ENCODE data around the gene PTGFRN. TPM values are rescaled to one million over a fixed set of nuclear protein-coding genes. Genes with fewer than 3 reads are reported as not detected.

PTGFRN gene
- total and polyA plus RNA-seq, 9 of the 15 experiments (the other 6 are each of a cell fraction or from before 2014, with no cell fraction given) = 17.3 to 33.1 (median 25.7) TPM

DNA sequence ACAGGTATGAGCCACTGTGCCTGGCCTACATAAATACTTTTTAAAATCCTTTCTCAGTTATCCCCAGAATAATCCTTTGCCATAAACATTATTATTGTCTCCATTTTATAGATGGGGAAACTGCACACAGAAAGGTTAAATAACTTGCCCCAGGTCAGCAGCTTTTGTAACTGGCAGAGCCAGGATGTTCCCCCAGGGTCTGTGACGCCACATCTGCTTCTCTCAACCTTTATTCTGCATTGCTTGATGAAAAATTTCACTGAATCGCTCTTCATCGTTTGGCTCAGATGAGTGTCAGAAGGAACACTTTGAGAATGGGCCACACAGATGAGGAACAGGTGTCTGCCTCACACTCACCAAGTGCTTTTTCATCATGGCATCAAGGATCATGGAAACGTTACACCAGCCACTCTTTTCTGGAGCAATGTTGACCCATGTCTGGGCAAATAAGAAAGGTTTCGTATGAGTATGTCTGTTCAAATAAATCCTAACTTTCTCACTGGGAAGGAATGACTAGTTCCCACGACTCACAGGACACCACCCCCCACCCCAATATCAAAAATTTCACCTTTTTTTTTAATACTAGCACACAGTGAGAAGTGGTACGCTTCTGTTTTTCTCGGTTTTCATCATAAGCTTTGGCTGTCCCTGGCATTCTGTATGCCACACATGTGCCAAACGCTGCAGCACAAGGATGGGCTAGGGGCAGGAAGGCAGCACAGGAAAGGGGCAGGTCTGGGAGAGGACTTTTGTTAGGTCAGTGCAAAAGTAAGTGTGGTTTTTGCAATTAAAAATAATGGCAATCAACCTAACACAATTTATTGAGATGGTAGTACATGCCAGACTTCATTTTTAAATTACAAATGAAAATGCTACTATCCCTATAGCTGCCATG is 9.0 kb upstream of the PTGFRN start (continued):
- TF ChIP-seq, protein P1, sequence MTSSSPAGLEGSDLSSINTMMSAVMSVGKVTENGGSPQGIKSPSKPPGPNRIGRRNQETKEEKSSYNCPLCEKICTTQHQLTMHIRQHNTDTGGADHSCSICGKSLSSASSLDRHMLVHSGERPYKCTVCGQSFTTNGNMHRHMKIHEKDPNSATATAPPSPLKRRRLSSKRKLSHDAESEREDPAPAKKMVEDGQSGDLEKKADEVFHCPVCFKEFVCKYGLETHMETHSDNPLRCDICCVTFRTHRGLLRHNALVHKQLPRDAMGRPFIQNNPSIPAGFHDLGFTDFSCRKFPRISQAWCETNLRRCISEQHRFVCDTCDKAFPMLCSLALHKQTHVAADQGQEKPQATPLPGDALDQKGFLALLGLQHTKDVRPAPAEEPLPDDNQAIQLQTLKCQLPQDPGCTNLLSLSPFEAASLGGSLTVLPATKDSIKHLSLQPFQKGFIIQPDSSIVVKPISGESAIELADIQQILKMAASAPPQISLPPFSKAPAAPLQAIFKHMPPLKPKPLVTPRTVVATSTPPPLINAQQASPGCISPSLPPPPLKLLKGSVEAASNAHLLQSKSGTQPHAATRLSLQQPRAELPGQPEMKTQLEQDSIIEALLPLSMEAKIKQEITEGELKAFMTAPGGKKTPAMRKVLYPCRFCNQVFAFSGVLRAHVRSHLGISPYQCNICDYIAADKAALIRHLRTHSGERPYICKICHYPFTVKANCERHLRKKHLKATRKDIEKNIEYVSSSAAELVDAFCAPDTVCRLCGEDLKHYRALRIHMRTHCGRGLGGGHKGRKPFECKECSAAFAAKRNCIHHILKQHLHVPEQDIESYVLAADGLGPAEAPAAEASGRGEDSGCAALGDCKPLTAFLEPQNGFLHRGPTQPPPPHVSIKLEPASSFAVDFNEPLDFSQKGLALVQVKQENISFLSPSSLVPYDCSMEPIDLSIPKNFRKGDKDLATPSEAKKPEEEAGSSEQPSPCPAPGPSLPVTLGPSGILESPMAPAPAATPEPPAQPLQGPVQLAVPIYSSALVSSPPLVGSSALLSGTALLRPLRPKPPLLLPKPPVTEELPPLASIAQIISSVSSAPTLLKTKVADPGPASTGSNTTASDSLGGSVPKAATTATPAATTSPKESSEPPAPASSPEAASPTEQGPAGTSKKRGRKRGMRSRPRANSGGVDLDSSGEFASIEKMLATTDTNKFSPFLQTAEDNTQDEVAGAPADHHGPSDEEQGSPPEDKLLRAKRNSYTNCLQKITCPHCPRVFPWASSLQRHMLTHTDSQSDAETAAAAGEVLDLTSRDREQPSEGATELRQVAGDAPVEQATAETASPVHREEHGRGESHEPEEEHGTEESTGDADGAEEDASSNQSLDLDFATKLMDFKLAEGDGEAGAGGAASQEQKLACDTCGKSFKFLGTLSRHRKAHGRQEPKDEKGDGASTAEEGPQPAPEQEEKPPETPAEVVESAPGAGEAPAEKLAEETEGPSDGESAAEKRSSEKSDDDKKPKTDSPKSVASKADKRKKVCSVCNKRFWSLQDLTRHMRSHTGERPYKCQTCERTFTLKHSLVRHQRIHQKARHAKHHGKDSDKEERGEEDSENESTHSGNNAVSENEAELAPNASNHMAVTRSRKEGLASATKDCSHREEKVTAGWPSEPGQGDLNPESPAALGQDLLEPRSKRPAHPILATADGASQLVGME (CRISPR knock-in tag; IDR thresholded peaks at IDR 0.05) = no peak
- TF ChIP-seq BCOR (IDR thresholded peaks at IDR 0.05) = no peak

DNA sequence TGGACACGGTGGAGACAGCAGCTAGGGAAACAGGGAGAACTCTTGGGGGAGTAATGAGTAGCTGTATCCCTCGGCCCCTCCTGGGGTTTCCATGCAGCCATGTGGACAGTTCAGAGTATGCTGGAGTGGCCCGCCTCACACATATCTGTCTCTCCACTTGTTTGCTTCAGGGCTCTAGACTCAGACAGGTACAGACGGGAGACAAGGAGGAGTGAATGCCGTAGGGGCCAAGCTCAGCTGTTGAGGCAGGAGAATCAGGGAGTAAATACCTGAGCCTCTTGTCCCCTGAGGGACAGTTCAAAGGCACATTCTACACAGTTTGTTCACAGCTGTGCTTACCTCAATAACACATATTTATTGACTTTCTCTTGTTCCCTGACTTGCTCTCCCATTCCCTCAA is 7.7 kb upstream of the PTGFRN start:
- no peak overlapping the region for H3K4me3 ChIP-seq
- in situ Hi-C loops (cut with MboI) = no loop called here
- peak overlapping the region in 1 of 2 experiments; percentile 48; a peak in 1 of 4 replicates for H3K9ac ChIP-seq (ENCODE audit: insufficient read depth in 1 of 2, low read depth in 2 of 2, low read length in 2 of 2)
- DNase-seq (ENCODE audit: extremely low read depth in 1 of 4, low spot score in 3 of 4) = no peak
- H3K27ac ChIP-seq (ENCODE audit: extremely low read depth, low read depth, low read length) = no peak overlapping the region
- no peak for FAIRE-seq
- BruUV-seq (replicated peaks) = no TSS peak
- peak; percentile 70 for ATAC-seq
- no peaks in the 10 kb centered on the region; a peak in 3 of 5 replicates for H3K4me1 ChIP-seq (replicated peaks in 1 of 2; ENCODE audit: control insufficient read depth in 2 of 2, insufficient read depth in 2 of 2, low read length in 2 of 2)
- H3K4me2 ChIP-seq (ENCODE audit: insufficient read depth, low read length) = 0 out of 2 replicates have a peak overlapping the region, but pooled peaks have one; percentile 10
- WGBS (ENCODE audit: insufficient coverage, low coverage, missing lambda C conversion rate) = under 1% methylated on average over 5 of the region's 5 CpGs
- intact Hi-C loops (cut with micrococcal nuclease) = no loop called here
- no peaks in the 10 kb centered on the region for H3K79me2 ChIP-seq (ENCODE audit: control insufficient read depth, insufficient read depth, low read length)
- peak overlapping the region; percentile 55 for H2AFZ ChIP-seq (ENCODE audit: low read depth, low read length)
- peaks cover 5 to 11% of the 10 kb centered on the region in 2 experiments; a peak in 3 of 5 replicates for H3K27me3 ChIP-seq (ENCODE audit: control insufficient read depth in 2 of 2, insufficient read depth in 2 of 2, low read length in 2 of 2)
- H3K36me3 ChIP-seq (ENCODE audit: control insufficient read depth, insufficient read depth, low read length) = no peaks in the 10 kb centered on the region
- H3K9me1 ChIP-seq (ENCODE audit: control insufficient read depth, insufficient read depth, low read length) = no peaks in the 10 kb centered on the region
- ChIA-PET POLR2A (interaction anchor here (0.6 to 2.4 kb wide), 5 partner anchors 10 to 134 kb away, joined by 3 to 13 read pairs (median 6); no protein-coding TSS in a partner anchor), CTCF (ENCODE audit: low intra/inter-chr PET ratio) (no interaction called here)
- H3K9me3 ChIP-seq (replicated peaks; ENCODE audit: control insufficient read depth, insufficient read depth, low read depth, low read length) = 0 out of 2 replicates have a peak, but pooled peaks cover 2% of the 10 kb centered on the region
- H4K20me1 ChIP-seq (replicated peaks; ENCODE audit: control insufficient read depth, insufficient read depth, low read length) = no peaks in the 10 kb centered on the region
- TF ChIP-seq, protein P2, sequence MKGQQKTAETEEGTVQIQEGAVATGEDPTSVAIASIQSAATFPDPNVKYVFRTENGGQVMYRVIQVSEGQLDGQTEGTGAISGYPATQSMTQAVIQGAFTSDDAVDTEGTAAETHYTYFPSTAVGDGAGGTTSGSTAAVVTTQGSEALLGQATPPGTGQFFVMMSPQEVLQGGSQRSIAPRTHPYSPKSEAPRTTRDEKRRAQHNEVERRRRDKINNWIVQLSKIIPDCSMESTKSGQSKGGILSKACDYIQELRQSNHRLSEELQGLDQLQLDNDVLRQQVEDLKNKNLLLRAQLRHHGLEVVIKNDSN (CRISPR knock-in tag; IDR thresholded peaks at IDR 0.05) = no peak
